Myocyte (in vitro differentiated cells): Measurements from ENCODE around the gene PCDH18. TPM values are rescaled to one million over a fixed set of nuclear protein-coding genes. Genes with fewer than 3 reads are reported as not detected.
"Not testable (repeated sequence)": the region's sequence is repeated elsewhere in the genome, so short reads cannot be mapped to it uniquely, and the experiment has no call there.

Source experiments
- DNase-seq: peaks from one replicate; pipeline ENCODE4 v3.0.0-alpha.2; 2012; ENCODE audit warnings: low read depth
- polyA plus RNA-seq: library from polyadenylated mRNA; unstranded; fragments of >200 nt; gene quantifications from one replicate; pipeline ENCODE4 v1.2.1, GENCODE V29; 2012; ENCODE audit warnings: missing spikeins
- total RNA-seq: library from RNA; depleted of rRNA; stranded (reverse); fragments of >200 nt; gene quantifications from 2 replicates; pipeline ENCODE4 v1.2.3, GENCODE V29; 2014

The PCDH18 gene, protein sequence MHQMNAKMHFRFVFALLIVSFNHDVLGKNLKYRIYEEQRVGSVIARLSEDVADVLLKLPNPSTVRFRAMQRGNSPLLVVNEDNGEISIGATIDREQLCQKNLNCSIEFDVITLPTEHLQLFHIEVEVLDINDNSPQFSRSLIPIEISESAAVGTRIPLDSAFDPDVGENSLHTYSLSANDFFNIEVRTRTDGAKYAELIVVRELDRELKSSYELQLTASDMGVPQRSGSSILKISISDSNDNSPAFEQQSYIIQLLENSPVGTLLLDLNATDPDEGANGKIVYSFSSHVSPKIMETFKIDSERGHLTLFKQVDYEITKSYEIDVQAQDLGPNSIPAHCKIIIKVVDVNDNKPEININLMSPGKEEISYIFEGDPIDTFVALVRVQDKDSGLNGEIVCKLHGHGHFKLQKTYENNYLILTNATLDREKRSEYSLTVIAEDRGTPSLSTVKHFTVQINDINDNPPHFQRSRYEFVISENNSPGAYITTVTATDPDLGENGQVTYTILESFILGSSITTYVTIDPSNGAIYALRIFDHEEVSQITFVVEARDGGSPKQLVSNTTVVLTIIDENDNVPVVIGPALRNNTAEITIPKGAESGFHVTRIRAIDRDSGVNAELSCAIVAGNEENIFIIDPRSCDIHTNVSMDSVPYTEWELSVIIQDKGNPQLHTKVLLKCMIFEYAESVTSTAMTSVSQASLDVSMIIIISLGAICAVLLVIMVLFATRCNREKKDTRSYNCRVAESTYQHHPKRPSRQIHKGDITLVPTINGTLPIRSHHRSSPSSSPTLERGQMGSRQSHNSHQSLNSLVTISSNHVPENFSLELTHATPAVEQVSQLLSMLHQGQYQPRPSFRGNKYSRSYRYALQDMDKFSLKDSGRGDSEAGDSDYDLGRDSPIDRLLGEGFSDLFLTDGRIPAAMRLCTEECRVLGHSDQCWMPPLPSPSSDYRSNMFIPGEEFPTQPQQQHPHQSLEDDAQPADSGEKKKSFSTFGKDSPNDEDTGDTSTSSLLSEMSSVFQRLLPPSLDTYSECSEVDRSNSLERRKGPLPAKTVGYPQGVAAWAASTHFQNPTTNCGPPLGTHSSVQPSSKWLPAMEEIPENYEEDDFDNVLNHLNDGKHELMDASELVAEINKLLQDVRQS
- 38.5 and 59.9 TPM in 2 replicates for total RNA-seq
- polyA plus RNA-seq: 14.6 TPM

DNA sequence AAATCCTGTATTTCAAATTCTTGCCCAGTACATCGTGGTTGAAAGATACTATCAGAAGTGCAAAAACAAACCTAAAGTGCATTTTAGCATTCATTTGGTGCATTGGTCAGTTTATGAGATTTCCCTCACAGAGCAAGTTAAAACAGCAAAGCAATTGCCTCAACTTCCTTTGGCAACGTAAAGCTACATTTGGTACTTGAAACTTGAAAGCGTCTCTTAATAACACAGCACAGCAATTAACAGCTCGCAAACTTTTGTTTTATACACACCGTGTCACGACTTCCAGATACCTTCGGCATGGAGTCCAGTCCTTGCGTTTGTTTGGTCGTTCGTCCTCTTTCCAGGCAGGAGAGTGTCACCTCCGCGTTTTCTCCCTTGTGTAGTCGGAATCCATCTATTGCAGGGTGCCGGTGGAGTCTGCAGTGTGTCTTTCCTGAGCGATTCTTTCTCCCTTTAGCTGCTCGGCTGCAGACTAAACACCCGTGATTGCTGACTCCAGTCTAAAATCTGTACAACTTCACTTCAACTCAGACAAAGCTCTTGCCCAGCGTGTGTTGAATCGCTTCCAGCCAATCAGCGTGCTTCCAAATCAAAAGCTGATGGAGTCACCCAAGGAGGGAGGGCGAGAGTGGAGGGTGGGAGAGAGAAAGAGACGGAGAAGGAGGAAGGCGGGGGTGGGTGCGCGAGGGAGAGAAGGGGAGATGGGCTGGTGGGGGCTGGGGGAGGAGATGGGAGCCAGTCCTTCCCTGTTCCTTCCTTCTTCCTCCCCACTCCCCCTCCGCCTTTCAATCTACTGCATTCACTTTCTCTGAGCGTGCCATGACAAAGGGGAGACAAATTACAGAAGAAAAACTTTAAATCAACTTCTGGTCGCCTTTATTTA, at the start of gene PCDH18:
PCDH18 (minus strand) TSS at position 509 of the 883 bp plus-strand sequence; CDS start at position 103, 406 bp downstream.
- peak; percentile 97 for DNase-seq

DNA sequence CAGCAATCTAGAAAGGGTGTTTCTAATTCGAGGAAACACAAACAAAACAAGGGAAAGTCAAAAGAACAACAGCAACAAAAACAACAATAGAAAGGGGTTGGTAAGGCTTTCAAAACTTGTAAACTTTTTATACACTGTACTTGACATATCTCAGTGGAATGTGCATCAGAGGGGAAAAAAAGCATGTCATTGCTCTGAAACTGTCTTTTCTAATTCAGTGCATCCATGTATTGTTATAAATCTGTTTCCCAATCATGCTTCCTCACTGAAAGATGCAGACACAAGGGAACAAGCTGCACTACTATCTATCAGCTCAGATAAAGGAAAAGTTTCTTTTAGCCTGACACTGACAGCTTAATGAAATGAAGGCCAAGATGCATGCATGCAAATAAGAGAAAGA, 44.2 kb upstream of the PCDH18 start:
- no peak for DNase-seq

DNA sequence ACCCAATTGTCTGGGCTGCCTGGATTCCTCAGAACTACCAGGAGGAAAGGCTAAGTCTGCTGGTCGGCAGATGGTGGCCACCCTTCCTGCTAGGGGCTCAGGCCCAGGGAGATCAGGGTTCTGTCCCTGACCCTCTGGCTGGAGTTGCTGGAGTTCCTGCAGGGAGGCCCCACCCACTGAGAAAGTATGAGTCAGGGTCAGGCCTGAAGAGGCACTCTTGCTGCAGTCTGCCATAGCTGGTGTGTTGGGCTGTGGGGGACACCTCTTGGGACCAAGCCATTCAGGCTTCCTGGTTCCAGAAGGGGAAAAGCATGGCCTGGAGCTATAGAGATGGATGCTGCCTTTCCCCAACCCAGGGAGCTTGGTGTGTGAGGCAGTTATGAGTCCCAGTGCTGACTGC, 40.4 kb upstream of the PCDH18 start:
- no peak for DNase-seq

DNA sequence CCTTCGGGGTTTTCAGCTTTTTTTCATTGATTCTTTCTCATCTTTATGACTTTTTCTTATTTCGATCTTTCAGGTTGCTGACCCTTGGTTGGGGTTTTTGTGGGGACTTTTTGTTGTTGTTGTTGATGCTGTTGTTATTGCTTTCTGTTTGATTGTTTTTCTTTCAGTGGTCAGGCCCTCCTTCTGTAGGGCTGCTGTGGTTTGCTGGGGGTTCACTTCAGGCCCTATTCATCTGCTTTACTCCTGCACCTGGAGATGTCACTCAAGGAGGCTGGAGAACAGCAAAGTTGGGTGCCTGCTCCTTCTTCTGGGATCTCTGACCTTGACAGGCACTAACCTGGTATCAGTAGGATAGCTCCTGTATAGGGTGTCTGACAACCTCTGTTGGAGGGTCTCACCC, 39.9 kb upstream of the PCDH18 start:
- DNase-seq: peak; percentile 83

DNA sequence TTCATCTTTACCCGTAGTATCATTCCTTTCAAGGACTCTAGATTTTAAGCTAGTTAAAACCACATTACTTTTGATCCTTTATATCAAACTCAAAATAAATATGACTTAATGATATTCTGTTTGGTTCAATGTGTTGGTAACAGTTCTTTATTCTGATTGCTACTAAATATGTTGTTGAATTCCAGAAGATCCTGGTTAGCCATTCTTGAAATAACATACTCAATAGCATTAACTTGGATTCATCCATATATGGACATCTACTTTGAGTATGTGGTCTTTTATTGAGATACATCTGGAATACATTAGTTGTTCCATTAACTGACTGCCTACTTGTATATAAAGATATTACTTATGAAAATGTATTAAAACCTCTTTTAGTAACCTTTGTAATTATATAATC, 27.5 kb upstream of the PCDH18 start:
- no peak for DNase-seq

DNA sequence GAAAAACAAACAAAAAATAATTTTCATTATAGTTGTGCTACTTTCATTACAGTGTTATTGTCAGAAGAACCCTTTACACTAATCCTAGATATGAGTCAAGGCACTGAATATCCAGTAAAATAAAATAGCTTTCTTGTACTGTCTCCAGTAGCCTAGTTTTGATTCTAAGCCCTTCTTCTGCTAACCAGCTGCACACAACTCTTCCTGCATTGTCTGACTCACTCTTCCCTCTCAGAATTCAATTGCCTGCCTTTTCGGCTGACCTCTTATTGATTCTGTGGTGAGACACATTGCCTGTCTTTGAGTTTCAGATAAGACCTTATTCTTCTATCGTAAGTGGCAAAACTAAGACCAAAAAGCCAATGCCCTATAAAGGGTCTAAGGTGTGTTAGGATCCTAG, 26.7 kb upstream of the PCDH18 start:
- DNase-seq: peak; percentile 54

DNA sequence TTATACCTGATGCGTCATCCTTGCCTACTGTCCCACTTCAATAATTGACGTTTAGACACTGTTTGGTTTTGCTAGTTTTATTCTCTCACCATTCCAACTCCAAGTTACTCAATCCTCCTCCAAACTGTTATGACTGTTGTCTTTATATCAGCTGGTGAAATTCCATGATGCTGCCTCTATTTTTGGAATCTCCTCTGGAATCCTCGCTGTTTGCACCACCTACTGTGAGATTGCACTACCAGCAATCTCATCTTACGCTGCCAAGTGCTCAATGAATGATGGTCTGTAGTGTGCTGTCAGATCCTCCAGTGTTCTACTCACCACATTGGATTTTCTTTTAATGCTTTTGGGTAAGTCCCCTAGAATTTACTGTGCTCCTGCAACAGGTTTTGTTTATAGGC, 13.2 kb upstream of the PCDH18 start:
- DNase-seq: peak; percentile 84

DNA sequence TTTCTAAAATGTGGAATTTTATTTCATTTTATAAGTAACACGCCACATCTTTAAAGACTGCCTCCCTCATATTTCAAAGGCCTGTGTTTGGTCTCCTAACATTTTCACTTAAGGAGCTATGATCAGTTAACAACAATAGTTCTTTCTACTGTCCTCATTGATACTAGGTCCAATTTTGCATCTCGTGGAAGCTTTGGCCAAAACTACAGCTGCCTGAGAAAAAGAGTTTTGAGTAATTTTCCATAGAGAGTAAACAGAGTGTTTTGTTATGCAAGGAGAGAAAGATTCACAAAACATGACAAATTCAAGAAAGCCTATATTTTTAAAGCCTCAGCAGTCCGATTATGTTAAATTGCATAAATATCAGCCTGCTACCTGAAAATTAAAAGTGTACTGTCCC, 11.4 kb upstream of the PCDH18 start:
- DNase-seq: no peak

DNA sequence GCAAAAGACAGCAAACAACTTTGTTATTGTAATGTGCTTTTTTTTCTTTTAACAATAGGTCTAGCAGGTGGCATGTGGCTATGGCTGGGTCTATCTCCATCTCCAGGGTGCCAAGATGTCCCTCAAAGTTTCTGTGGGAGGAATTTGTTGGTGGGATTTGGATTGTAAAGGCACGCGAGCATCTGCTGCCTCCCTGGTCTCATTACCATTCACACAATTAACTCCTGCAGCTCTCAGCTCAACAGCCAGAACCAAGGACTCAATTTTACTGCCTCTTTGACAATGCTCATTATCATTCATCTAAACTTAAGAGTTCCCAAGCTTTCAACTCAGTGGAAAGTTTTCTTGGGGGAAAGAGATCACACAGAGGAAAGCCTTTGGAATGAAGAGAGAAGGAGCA, 10.9 kb upstream of the PCDH18 start:
- no peak for DNase-seq

DNA sequence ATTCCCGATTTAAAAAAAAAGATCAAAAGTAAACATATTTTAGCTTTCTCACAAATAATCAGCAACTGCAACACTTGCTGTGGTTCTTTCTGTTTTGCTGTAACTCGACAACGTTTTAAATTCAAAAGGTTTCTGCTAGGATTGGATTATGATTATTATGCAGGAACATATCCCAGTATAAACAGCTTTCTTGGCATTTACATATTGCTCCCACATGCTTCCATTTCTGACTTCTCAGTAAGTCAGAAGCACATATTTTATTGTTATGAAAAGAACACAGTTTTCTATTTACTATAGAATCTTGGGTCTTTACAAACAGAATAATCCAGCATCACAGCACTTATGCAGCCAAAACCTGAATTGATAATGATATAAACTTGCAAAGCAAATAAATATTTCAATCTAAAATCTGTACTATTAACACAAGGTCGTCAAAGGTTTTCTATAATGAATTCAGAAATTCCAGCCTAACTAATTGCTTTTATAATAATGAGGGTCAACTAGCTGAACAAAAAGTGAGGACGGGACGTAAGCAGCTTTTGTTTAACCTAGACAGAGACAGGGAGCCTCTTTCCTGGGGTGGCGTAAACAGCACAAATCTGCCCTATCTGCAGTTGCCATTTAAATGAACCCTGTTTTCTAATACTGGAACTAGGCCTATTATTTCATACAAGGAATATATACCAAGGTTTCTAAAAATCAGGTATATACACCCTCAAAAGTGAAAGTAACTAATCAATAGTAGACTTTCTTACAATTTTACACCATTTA, 9.8 kb upstream of the PCDH18 start:
- no peak for DNase-seq

DNA sequence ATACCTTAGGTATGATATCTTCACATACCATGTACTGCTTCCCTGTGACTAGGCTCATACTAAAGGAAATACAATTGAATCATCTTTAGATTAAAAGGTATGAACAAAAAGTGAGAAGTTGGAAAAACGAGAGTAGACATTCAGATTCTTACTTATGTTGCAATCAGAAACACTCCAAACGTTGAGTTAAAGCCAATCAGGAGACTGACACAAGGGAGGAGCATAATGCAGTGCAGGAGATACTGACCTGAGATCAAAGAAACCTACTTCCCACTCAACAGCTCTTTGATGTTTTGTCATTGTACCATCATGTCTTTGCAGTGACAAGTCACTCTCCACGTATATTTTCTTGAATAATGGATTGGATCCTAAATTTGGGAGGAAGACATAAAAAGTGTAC, 8.9 kb upstream of the PCDH18 start:
- DNase-seq: no peak

DNA sequence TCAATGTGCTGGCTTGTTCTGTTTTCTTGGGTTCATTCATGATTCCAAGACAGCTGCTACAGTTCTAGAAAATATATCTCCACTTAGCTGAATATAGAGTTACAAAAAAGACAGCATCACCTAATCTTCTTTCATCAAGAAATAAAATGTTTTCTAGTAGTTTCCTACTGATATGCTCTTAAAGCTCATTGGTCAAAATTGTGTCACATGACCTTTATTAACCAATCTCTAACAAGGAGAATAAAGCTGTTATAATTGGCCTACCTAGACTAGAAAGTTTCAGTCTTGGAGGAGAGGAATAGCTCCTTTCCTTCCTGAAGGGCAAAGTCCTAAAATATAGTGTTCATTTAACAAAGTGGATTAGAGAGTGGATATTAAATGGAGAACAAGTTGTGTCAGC, 8.1 kb upstream of the PCDH18 start:
- DNase-seq: no peak

DNA sequence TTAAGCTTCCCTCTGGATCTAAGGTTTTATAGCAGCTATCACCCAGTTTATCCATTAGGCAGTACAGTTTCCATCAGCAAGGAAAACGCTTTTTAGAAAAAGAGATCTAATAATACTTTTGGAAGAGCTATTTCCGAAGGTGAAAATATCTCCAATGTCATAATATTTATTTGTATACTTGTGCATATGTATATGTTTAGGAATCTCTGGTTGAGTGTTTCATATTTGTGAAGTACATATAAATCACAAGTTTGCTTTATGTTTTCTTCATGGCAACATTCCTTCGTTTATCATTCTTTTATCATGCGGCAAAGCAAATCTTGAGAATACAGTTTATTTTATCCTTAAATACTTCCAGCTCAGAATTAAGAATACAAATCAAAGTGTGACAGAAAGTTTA, 6.2 kb upstream of the PCDH18 start:
- DNase-seq: no peak

DNA sequence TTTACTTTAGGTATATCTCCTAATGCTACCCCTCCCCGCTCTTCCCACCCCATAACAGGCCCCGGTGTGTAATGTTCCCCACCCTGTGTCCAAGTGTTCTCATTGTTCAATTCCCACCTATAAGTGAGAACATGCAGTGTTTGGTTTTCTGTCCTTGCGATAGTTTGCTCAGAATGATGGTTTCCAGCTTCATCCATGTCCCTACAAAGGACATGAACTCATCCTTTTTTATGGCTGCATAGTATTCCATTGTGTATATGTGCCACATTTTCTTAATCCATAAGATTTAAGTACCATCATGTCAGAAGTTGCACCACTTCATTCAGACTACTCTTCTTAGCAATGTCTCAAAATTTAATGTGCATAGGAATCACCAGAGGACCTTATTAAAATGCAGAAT, 5.5 kb upstream of the PCDH18 start:
- DNase-seq: not testable (repeated sequence)

DNA sequence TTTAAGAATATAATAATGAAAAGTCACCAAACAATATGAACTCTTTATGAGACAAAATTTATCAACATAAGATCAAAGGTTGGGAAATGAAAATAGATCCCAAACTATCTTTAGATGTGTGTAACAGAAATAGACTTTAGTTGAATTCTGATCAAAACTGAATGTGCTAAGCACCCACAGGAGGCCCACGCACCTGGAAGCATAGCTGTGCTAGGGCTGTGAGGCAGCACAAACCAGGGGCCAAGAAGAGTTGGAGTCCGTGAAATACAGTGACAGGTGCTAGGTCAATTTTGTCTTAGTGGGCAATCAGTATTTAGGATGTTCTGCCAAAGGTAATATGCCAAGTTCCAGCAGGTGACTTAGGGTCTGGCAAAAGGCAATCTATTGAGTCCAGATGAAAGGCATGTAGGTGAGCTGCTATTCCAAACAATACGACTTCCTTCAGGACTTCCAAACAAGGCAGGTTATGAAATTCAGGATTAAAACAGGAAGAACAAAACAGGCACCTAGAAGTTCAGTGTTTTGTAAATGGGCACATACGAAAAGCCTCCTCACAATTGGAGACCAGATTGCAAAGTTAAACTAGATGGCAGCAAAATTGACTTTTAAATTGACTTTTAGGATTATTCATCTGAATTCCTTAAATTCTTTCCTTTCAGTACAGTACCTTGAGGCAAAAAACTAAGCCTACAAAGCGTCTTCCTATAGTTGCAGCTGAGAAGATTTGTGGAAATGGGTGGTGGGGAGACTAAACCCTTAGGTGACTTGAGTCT, 4.7 kb upstream of the PCDH18 start:
- no peak for DNase-seq

DNA sequence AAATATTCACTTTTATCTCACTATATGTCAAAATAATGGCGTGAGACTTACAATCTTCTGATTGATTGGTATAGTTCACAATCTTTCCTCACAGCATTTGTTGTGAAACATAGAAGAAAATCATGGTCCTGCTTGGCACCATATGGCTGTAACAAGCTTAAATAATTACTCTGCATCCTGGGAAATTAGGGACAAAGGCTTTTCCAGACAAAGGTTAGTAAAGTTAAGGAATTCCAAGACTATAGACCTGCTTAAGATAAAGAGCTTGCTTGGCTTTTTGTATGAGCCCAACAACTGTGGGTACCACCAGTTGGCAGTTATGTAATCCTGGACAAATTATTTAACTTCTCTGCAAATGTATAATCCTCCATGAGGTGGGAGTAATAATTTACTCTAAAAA, 3.4 kb upstream of the PCDH18 start:
- no peak for DNase-seq

DNA sequence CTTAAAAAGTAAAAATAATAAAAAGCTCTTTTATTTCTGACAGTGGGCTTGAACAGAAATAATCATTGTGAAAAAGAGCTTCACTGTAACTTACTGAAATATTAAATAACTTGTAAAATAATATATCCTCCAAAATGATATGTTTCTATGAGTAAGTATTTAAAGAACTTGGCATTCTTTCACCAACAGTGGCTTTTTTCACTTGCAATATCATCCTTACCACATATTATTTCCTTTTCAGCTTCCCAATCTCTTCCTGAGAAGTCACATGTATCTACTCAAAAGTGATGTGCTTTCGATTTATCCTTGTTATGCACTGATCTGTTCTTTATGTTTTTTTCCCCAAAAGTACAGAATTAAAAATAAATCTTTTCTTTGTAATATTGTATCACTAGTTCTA, 2.2 kb upstream of the PCDH18 start:
- DNase-seq: no peak

DNA sequence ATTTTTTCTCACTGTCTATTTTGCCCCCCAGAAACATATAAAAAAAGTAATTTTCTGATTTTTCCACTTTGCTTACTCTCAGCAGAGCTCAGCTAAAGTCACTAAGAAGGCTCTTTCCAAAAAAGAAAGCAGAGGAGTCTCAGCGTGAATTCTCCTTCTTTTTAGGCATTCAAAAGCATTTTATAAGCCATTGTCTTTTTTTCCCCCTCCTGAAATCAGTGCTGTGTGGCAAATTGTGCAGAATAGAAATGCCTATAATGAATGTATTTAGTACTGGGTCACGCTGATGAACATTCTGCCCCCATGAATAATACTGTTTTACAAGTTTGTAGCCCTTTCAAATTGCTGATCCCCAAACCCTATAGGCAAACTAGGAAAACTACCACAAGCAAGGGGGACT, 1.6 kb upstream of the PCDH18 start:
- DNase-seq: no peak

DNA sequence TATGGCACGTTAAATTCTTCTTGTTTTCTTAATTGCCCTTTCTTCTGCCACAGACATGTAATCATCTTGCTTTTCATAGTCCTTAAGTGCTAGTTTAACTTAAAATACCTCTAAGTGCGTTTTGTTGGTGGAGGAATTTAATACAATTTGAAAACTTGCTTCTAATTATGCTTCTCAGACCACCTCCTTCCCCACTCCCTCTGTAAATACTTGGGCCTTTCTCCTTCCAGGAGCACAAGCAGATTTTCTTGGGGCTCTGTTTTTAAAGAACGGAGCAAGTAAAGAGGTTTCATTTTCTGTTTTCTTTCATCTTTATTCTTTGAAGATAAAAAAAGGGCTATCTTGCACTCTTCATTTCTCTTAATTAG, 559 bp upstream of the PCDH18 start:
- DNase-seq: no peak
